SK-N-SH (cell line): ENCODE measurements around the gene GAP43. TPM values are rescaled to one million over a fixed set of nuclear protein-coding genes. Genes with fewer than 3 reads are reported as not detected.

Source experiments
- CTCF ChIA-PET: fragments of 300-600, 350-600 bp; formaldehyde crosslinking; extraction: SDS; loops from one replicate; lab custom pipeline; 2021; lab: Yijun Ruan, JAX
- POLR2A ChIA-PET: fragments of 350-600 bp; sonication (Branson Sonifier 250); formaldehyde crosslinking; extraction: SDS; loops from one replicate; lab custom pipeline; 2020; ENCODE audit warnings: antibody characterized with exemption, inconsistent platforms; lab: Yijun Ruan, JAX
- DNase-seq: peaks from one replicate; pipeline ENCODE4 v3.0.0; 2012
- H2AFZ ChIP-seq: fragments of 200-600 bp; sonication (generic); 2 replicates; pipeline ENCODE4 v1.8.1; 2016; ENCODE audit warnings: antibody characterized with exemption, mild to moderate bottlenecking, low read depth
- H3F3A ChIP-seq: fragments of 200-600 bp; sonication (generic); replicated peaks from 2 replicates; pipeline ENCODE3; 2016; ENCODE audit warnings: antibody characterized with exemption, mild to moderate bottlenecking; ENCODE audit not compliant: insufficient read depth
- H3K27ac ChIP-seq, 2 experiments: fragments of 200-500 bp in 1 of 2; fragments of 200-600 bp in 1 of 2; sonication (Bioruptor generic) in 1 of 2; sonication (generic), shearing (Covaris generic) in 1 of 2; 2 replicates each; pipeline versions ENCODE4 v1.5.1 to v1.6.1; 2014 to 2016; ENCODE audit warnings: low read depth in 2 of 2, inconsistent platforms in 1 of 2, low read length in 1 of 2, mild to moderate bottlenecking in 1 of 2, mixed read lengths in 1 of 2
- H3K27me3 ChIP-seq: fragments of 200-600 bp; sonication (generic), shearing (Covaris generic); 2 replicates; pipeline ENCODE4 v1.6.1; 2016; ENCODE audit warnings: mixed run types; ENCODE audit not compliant: insufficient read depth
- H3K36me3 ChIP-seq, 2 experiments: fragments of 200-500 bp in 1 of 2; fragments of 200-600 bp in 1 of 2; sonication (Bioruptor generic) in 1 of 2; sonication (generic) in 1 of 2; replicated peaks in 1 of 2; 2 replicates each; pipeline versions ENCODE3 to v1.5.1; 2014 to 2016; ENCODE audit warnings: low read length in 1 of 2, mild to moderate bottlenecking in 1 of 2; ENCODE audit not compliant: insufficient read depth in 2 of 2, control insufficient read depth in 1 of 2
- H3K4me1 ChIP-seq, 2 experiments: fragments of 200-500 bp in 1 of 2; fragments of 200-600 bp in 1 of 2; sonication (Bioruptor generic) in 1 of 2; sonication (generic), shearing (Covaris generic) in 1 of 2; 2 replicates each; pipeline versions ENCODE4 v1.5.1 to v1.6.1; 2014 to 2016; ENCODE audit warnings: low read depth in 1 of 2, low read length in 1 of 2, mixed run types in 1 of 2; ENCODE audit not compliant: insufficient read depth in 2 of 2, control insufficient read depth in 1 of 2
- H3K4me2 ChIP-seq: fragments of 200-600 bp; sonication (generic), shearing (Covaris generic); 2 replicates; pipeline ENCODE4 v1.6.1; 2017; ENCODE audit warnings: mixed run types
- H3K4me3 ChIP-seq, 2 experiments: fragments of 200-500 bp in 1 of 2; fragments of 200-600 bp in 1 of 2; sonication (Bioruptor generic) in 1 of 2; sonication (generic), shearing (Covaris generic) in 1 of 2; 2 replicates each; pipeline versions ENCODE4 v1.5.1 to v1.8.1; 2014 to 2016; ENCODE audit warnings: low read depth in 2 of 2, inconsistent platforms in 1 of 2, low read length in 1 of 2, mild to moderate bottlenecking in 1 of 2, mixed read lengths in 1 of 2, moderate library complexity in 1 of 2
- H3K79me2 ChIP-seq: fragments of 200-600 bp; sonication (generic); 2 replicates; pipeline ENCODE4 v1.8.1; 2017; ENCODE audit warnings: mild to moderate bottlenecking; ENCODE audit not compliant: insufficient read depth
- H3K9ac ChIP-seq: fragments of 200-600 bp; sonication (generic); 2 replicates; pipeline ENCODE4 v1.6.1; 2017; ENCODE audit warnings: mixed run types
- H3K9me2 ChIP-seq: fragments of 200-600 bp; sonication (generic); 2 replicates; pipeline ENCODE4 v1.6.1; 2017; ENCODE audit warnings: mixed run types
- H3K9me3 ChIP-seq: fragments of 200-600 bp; sonication (generic); 2 replicates; pipeline ENCODE4 v1.6.1; 2017; ENCODE audit warnings: mixed run types, mild to moderate bottlenecking, moderate library complexity
- H4K20me1 ChIP-seq: fragments of 200-600 bp; sonication (generic); 2 replicates; pipeline ENCODE4 v1.6.1; 2017; ENCODE audit warnings: mild to moderate bottlenecking, mixed run types; ENCODE audit not compliant: insufficient read depth
- CTCF ChIP-seq: fragments of 200-600 bp; sonication (generic); IDR thresholded peaks from 2 replicates; pipeline ENCODE4 v1.6.1; 2017; ENCODE audit warnings: antibody characterized with exemption, mild to moderate bottlenecking, moderate library complexity
- EZH2phosphoT487 ChIP-seq: fragments of 200-600 bp; sonication (generic); IDR thresholded peaks from 2 replicates; pipeline ENCODE4 v1.6.1; 2017; ENCODE audit warnings: low read depth, mixed run types, mild to moderate bottlenecking, antibody characterized with exemption, moderate library complexity, borderline replicate concordance
- FOSL2 ChIP-seq: IDR thresholded peaks from 2 replicates; pipeline ENCODE4 v1.4.0; 2012; ENCODE audit warnings: low read depth, mild to moderate bottlenecking, moderate library complexity, borderline replicate concordance
- FOXM1 ChIP-seq: IDR thresholded peaks from 2 replicates; pipeline ENCODE4 v1.4.0; 2012; ENCODE audit warnings: low read depth, mild to moderate bottlenecking
- IRF3 ChIP-seq: fragments of 150-350 bp; IDR thresholded peaks from 2 replicates; pipeline ENCODE4 v1.6.1; 2016; ENCODE audit warnings: mild to moderate bottlenecking, low read depth, low read length
- MXI1 ChIP-seq: IDR thresholded peaks from 2 replicates; pipeline ENCODE4 v1.6.1; 2012; ENCODE audit warnings: mild to moderate bottlenecking, low read depth, low read length, improper control_type of control experiment
- PBX3 ChIP-seq: IDR thresholded peaks from 2 replicates; pipeline ENCODE4; 2012
- REST ChIP-seq: IDR thresholded peaks from 2 replicates; pipeline ENCODE4 v1.6.1; 2012; ENCODE audit warnings: mild to moderate bottlenecking, low read depth, low read length, moderate library complexity
- USF1 ChIP-seq: IDR thresholded peaks from 2 replicates; pipeline ENCODE4 v1.4.0; 2012; ENCODE audit warnings: low read depth, borderline replicate concordance
- WGBS: methylation state at CpG from one replicate; pipeline ENCODE4 v1.1.6; 2017; ENCODE audit warnings: low lambda C conversion rate; 5-methylcytosine and 5-hydroxymethylcytosine counted together
- polyA plus RNA-seq, 3 experiments: library from polyadenylated mRNA; depleted of rRNA; stranded (reverse); fragments of >200 nt; gene quantifications; 2 replicates each; pipeline ENCODE4 v1.2.3, GENCODE V29; 2012

GAP43 gene
- polyA plus RNA-seq, 1 of the 3 experiments (the other 2 are of a cell fraction) = 14.0 TPM

- Histone ChIP-seq H3F3A (no peaks in the 10 kb centered on the region), H2AFZ (no peak overlapping the region), H3K9me3 (no peaks in the 10 kb centered on the region), H4K20me1 (no peaks in the 10 kb centered on the region), H3K9me2 (no peaks in the 10 kb centered on the region), H3K4me2 (no peak overlapping the region), H3K4me1 (peaks cover 11% of the 10 kb centered on the region in 2 experiments; a peak in 3 of 4 replicates), H3K4me3 (no peak overlapping the region), H3K9ac (no peak overlapping the region), H3K79me2 (no peaks in the 10 kb centered on the region), H3K27me3 (no peaks in the 10 kb centered on the region)
- ChIA-PET POLR2A (no interaction called here), CTCF (interaction anchor here (1.1 kb wide), 1 partner anchor 115 kb away, joined by 3 read pairs; no protein-coding TSS in a partner anchor)
- WGBS = 80% methylated on average over 1 of the region's 1 CpG
- DNase-seq = no peak
- TF ChIP-seq EZH2phosphoT487 (no peak), FOSL2 (no peak), PBX3 (no peak), REST (no peak), USF1 (no peak), FOXM1 (no peak), CTCF (no peak), IRF3 (no peak), MXI1 (no peak)
- TF ChIP-seq, all 33 proteins: peak for 0
- no peaks in the 10 kb centered on the region for H3K36me3 ChIP-seq
- no peak overlapping the region for H3K27ac ChIP-seq
Measured at GRCh38 chr3:115578331-115578730, 45.0 kb upstream of the GAP43 start.
